ENCODE results near the gene TMEM126A.
"Not testable (repeated sequence)": the region's sequence is repeated elsewhere in the genome, so short reads cannot be mapped to it uniquely, and the experiment has no call there.

The TMEM126A gene

DNA sequence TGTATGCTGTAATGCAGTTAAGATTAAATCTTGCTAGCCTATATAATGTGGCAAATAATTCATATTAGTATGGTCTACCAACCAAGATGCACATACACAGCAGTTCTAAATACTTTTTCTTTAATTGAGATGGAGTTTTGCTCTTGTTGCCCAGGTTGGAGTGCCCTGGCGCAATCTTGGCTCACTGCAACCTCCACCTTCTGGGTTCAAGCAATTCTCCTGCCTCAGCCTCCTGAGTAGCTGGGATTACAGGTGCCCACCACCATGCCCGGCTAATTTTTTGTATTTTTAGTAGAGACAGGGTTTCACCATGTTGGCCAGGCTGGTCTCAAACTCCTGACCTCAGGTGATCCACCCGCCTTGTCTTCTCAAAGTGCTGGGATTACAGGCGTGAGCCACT, 6.6 kb downstream of the TMEM126A start:
- in situ Hi-C loops (cut with MboI; ENCODE audit: low sequenced_read_pairs) = not testable (repeated sequence)

DNA sequence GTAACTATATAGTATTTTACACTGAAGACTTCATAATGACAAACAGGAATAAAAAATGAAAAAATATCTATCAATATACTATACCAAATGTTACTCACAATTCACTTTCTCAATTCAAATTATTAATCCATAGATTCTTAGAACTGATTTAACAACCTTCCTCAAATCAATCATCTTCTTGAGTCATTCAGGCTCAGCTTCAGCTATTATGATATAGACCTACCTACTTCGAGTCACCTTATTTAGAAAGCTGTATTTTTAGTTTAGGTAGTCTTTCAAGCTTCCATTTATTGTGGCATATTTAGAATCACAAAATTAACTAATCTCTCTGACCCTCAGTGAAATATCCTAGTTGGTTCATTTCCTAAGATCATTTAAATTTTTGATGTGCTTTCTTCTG, 9.0 kb downstream of the TMEM126A start:
- in situ Hi-C loops (cut with MboI; ENCODE audit: low sequenced_read_pairs) = no loop called here

DNA sequence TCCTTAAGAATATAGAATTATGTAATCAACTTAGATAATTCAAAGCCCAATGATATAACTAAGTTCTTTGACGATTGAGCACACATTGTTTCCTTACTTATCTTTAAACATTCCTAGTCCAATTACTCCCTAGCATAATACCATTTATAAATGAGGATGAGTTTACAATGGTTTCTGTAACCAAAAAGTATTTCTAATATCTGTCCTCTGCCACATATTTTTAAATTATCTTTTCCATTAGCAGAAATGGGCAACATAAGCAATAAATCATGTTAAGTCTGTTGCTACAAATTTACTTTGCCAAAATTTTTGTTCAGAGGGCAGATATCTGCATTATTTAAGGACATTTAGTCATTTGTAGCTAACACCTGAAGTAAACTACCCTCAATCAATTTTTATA, 10.4 kb downstream of the TMEM126A start:
- in situ Hi-C loops (cut with MboI; ENCODE audit: low sequenced_read_pairs) = no loop called here

DNA sequence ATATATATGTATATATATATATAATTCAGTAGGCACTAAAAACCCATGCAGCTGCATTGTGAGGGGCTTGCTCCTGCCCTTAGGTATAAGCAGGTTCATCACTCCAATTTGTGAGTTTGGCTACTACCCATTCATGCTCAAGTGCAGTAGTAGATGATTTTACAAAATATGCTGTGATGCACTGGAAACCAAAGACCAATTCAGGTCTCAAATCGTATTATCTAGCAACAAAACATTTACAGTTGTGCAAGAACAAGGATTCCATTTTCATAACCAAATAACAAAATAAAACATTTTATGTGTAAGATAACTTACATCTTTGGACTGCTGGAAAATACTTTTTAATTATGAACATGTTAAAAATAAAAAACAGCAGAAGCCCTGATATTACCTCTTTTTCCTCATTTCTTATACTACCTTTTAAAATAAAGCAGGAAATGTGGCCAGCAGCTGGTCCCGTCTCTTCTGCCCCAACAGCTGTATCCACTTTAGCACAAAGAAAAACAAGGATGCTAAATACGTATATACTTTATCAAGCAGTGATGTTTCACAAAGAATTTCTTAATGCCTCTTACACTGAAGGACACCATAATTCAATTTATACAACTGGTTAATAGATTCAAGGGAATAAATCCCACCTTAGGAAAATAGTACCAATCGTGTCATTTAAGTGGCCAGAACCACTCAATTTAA, 14.4 kb downstream of the TMEM126A start:
- in situ Hi-C loops (cut with MboI; ENCODE audit: low sequenced_read_pairs) = no loop called here

DNA sequence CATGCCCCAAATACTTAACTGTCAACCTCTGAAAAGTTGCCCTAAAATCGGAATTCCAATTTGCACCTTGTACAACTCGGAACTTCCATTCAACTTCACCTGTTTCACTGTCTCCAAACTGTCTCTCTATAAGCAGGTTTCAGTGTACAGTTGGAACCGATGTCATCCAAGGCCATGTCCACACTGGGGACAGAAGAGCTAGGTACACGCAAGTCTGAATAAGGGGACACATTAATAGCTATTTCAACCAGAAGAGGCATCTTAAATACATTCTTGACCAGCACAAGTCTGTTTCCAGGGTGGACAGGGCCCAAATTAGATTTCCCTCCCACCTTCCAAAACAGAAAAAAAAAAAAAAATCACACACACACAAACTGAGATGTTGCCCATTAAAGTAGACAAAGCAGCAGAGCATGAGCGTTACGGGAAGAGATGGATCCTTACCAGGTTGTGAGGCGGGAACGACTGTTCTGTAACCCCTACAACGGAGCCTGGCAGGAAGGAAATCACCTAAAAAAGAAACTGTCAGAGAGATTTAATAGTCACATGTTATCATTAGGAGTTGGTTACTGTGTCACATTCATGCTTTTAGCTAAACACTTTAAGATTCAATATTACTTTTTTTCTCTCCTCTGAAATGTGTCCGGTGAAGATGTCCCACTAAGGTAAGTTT, 15.4 kb downstream of the TMEM126A start:
- in situ Hi-C loops (cut with MboI; ENCODE audit: low sequenced_read_pairs) = no loop called here

DNA sequence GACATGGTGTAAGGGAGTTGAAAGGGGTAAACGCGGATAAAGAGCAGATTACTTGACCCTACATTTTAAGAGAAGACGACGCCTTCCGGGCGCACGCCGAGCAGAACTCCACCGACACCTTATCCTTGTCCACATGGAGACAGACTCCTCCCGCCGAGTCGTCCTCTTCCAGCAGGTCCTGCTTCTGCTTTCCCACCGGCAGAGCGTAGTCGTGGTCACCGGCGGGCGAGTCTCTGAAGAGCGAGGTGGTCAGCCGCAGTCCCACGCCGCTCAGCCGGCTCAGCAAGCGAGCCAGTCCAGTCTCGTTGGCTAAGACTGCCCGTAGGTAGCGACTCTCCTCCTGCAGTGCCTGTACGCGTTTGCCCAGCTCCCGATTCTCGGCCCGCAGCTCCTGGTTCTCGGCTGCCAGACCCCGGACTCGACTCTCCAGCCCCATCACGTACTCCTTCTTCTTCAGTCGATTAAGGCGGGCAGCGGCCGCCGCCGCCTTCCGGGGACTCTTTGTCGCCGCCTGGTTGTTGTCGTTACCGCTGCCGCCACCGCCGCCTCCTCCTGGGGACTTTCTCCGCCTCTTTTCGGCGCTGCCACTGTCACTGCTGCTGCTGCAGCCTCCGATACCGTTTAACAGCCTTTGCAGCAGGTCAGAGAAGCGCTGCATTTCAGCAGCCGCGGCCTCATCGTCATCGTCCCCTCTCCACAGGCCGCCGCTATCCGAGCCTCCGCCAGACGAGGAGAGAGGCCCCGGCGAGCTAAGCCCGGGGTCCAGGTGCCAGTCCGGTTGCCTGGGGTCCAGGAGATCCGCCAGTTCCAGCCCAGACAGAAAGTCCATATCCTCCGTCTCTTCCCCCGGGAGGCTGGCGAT, 16.2 kb downstream of the TMEM126A start:
- in situ Hi-C loops (cut with MboI; ENCODE audit: low sequenced_read_pairs) = no loop called here

DNA sequence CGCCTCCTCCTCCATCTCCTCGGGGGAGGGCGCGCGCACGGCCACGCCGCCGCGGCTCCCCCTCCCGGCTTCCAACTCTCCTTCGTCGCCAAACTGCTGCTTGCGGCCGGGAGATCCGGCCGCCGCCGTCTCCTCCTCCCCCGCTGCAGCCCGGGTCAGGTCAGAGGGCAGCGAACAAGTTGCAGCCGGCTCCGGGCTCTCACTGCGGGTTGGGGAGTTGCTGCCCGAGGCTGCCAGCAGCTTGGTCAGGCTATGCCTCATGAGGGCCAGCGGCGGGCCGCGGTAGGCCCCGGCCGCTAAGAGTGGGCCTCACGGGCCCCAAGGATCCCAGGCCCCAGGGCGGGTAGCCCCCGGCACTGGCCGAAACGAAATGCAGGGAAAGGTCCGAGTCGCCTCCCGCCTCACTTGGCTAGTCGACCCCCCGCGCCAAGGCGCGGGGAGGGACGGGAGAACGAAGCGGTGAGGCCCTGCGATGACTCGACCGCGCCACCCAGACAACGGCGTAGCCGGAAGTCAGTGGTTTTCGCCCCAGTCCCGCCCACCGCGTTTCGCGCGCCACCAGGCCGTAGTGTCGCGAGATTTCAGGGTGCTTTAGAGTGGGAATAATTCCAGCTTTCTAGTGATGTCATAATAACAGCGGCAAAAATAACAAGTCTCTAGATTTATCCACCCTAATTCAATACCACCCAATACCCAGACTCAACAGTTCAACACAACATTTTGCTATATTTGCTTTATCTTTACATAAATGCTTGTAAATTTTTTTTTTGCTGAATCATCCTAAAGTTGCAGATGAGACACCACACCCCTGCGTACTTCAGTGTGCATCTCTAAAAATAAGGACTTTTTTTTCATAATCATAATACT, 17.1 kb downstream of the TMEM126A start, which contains the start of gene CREBZF:
Gene CREBZF (minus strand): TSS at position 515 of the 867 bp plus-strand sequence. CDS start 254 bp downstream, at position 261.
- in situ Hi-C loops (cut with MboI; ENCODE audit: low sequenced_read_pairs) = no loop called here

DNA sequence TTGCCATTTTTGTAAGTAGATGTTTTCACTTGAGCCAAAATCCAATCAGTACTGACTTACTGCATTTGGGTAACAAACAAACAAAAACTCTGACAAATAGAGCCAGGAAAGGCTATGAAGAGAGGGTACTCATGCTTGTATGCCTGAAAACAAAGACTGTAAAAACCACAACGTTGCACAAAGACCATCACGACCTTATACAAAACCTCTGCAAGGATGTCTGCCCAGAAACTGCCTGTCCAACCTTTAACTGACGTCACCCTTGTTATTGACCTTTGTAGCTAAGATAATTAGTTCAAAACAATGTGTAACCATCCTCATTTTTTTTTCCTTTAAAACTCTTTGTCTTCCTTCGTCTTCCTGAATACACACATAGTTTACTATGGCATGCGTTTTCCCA, 18.0 kb downstream of the TMEM126A start:
- in situ Hi-C loops (cut with MboI; ENCODE audit: low sequenced_read_pairs) = no loop called here

DNA sequence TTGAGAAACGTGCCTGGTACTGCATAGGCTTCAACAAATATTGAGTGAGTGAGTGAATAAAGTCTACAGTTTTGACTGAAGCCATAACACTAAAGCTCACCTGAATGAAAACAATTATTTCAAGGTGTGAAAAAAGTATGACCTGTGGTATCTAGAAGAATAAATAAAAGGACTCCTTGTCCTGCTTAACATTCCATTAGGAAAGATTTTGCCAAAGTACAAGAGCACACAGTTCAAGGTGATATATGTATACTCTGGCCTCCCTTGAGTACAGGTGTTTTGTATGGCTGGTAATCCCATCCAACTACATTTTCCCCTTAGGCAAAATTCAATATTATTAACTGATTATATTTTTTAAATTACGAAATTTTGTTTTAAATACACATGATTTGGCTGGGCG, 18.9 kb downstream of the TMEM126A start:
- in situ Hi-C loops (cut with MboI; ENCODE audit: low sequenced_read_pairs) = no loop called here

DNA sequence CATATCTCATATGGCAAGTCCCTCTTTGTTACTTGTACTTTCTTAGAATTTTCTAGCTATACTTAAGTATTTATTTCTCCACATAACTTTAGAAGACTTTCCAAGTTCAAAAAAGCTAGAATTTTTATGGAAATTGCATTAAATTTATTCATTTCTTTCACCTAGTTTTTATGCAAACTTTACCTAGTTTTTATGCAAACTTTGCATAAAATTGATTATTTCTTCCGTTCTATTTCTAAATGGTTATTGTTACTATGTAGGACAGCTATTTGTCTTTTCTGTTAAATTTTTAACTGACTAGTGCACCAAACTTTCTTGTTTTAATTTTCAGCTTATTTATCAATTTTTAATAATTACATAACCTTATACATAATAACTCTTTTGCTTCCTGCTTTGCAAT, 20.4 kb downstream of the TMEM126A start:
- in situ Hi-C loops (cut with MboI; ENCODE audit: low sequenced_read_pairs) = no loop called here

DNA sequence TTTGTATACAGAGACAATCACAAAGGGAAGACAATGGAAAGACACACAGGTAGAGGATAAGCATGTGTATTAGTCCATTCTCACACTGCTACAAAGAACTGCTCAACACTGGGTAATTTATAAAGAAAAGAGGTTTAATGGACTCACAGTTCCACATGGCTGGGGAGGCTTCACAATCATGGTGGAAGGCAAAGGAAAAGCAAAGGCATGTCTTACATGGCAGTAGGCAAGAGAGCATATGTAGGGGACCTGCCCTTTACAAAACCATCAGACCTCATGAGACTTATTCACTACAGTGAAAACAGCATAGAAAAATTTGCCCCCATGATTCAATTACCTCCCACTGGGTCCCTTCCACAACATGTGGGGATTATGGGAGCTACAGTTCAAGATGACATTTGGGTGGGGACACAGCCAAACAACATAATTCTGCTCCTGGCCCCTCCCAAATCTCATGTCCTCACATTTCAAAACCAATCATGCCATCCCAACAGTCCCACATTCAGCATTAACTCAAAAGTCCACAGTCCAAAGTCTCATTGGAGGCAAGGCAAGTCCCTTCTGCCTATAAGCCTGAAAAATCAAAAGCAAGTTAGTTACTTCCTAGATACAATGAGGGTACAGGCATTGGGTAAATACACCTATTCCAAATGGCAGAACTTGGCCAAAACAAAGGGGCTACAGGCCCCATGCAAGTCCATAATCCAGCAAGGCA, 23.3 kb downstream of the TMEM126A start:
- in situ Hi-C loops (cut with MboI; ENCODE audit: low sequenced_read_pairs) = not testable (repeated sequence)

DNA sequence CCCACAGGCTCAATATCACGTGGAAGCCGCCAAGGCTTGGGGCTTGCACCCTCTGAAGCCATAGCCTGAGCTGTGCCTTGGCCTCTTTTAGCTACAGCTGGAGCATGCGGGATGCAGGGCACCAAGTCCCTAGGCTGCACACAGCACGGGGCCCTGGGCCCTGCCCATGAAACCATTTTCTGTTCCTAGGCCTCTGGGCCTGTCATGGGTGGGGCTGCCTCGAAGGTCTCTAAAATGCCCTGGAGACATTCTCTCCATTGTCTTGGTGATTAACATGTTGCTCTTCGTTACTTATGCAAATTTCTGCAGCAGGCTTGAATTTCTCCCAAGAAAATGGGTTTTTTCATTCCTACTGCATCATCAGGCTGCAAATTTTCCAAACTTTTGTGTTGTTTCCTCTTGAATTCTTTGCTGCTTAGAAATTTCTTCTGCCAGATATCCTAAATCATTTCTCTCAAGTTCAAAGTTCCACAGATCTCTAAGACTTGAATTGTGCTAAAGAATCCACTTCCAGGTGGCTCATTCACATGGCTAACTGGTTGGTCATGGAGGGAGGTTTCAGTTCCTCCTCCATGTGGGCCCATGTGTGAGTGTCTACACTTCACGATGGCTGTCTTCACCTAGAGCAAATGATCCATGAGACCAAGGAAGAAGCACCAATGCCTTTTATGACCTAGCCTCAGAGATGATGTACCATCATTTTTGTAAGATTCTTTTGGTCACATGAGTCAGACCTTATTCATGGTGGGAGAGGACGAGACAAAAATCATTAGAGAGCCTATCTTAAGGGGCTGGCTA, 24.5 kb downstream of the TMEM126A start:
- in situ Hi-C loops (cut with MboI; ENCODE audit: low sequenced_read_pairs) = no loop called here

DNA sequence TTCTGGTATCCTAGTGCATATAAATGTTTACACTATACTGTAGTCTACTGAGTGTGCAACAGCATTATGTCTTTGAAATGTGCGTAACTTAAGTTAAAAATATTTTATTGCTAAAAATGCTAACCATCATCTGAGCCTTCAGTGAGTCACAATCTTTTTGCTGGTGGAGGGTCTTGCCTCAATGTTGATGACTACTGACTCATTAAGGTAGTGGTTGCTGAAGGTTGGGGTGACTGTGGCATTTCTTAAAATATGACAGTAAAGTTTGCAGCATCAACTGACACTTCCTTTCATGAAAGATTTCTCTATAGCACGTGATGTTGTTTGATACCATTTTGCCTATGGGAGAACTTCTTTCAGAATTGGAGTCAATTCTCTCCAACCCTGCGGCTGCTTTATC, 25.6 kb downstream of the TMEM126A start:
- in situ Hi-C loops (cut with MboI; ENCODE audit: low sequenced_read_pairs) = no loop called here

DNA sequence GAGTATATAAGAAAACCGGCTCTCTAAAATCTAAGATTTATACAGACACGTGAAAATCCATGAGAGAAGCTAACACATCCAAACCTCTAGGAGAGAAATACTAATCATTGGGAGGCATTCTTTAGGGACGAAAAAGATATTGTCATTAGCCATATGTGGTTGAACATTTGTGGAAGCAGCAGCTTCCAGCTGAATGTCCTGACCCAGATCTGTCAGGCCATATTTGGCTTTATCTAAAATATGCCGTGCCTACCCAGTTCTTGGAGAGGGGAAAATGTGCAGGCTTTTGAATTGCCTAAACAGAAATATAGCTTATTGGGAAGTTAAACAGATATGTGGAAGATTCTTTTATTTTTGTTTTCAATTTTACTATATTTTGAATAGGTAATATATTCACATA, 31.8 kb downstream of the TMEM126A start:
- in situ Hi-C loops (cut with MboI; ENCODE audit: low sequenced_read_pairs) = no loop called here

DNA sequence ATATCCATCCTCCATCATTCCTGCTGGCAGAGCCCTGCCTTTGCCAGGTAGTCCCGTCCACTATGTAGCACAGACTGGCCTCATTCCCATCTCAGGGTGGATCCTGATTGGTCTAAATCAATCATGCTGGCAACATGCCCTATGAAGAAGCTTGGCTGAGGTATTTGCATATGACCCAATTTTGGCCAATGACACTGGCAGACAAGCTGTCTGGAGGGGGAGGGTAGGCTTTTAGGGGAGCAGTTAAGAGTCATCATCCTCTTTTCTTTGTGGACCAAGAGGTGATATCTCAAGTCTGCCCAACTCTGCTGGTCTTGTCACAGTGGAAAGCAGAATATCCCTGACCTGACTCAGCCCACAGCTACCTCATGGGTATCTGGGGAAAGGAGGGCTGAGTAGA, 33.1 kb downstream of the TMEM126A start:
- in situ Hi-C loops (cut with MboI; ENCODE audit: low sequenced_read_pairs) = no loop called here

DNA sequence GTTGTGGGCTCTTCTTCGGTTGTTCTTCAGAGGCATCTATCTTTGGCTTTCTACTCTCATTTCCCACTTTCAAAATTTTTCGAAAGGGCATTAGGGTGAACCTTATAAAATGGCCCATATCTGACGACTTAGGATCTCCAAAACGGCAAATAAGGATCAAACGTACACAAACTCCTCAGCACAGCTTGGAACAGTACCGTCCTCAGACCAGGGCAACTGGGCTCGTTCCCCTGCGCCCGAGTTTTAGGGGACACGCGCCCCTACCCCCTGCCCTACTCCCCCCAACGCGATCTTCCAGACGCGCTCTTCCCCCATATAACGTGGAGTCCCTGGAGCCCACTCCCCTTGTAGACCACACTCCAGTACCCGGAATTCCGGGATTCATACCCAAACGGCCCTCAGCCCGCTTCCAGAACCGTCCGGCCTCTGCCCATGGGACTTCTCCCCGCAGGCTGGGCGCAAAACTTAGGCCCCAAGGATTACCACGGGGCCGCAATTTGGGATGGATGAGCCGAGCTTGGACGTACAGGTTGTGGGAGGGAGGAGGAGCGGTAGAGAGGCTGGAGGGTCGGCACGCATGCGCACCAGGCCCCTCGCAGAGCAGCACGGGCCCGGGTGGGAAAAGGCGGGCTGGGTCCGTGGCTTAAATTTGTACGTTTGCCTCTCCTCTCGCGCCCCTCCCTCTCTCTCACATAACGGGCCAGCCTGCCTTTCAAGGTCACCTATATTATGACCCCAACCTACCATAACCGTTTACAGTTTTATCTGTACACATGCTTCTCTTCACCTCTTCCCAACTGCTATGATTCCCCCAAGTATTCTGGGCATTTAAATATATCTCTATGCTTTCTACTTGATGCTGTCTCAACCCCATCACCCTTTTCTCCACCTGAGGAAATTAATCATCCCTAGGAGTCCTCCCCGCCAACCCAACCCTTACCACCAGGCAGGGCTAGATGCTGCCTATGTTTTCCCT, 34.9 kb downstream of the TMEM126A start:
- in situ Hi-C loops (cut with MboI; ENCODE audit: low sequenced_read_pairs) = no loop called here

DNA sequence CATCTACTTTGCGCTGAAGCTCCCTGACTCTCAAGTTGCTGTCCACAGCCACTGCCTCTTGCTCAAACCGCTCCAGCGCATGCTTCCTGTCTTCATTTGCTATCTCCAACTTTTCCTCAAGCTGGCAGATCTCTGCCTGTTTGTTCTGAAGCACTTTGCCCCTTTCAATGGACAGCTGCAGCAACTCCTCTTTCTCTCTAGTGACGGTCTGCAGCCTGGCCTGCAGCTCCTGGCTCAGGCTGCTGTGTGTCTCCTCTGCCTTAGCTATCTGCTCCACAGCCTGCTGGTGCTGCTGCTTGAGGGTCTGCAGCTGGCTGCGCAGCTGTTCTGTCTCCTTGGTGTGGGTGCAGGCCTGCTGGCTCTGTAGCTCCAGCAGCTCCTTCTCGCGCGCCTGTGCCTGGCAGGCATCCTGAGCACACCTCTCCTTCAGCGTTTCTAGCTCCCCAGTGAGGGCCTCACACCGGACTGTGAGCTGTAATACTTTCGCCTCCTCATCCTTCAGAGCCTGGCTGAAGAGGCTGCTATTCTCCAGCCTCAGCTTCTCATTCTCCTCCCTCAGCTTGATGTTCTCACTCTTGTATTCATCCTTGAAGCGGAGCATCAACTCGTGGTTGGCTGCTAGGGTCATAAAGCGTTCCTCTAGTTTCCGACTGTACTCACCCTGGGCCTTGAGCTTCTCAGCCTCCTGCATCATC, 37.5 kb downstream of the TMEM126A start:
- in situ Hi-C loops (cut with MboI; ENCODE audit: low sequenced_read_pairs) = no loop called here
